GM12873 (cell line): ENCODE data around the gene ADA.

Experiments used
- CTCF ChIP-seq: IDR thresholded peaks from 2 replicates; pipeline ENCODE4 v1.5.1; 2012; ENCODE audit warnings: low read depth, mild to moderate bottlenecking, moderate library complexity, low read length, control low read depth; ENCODE audit not compliant: insufficient read depth; ENCODE audit errors: missing control alignments

The ADA gene

GRCh38 chr20:44693627-44694026, 42.1 kb upstream of the ADA start:
- no peak for TF ChIP-seq CTCF

GRCh38 chr20:44692932-44693480, 41.5 kb upstream of the ADA start:
- no peak for TF ChIP-seq CTCF

GRCh38 chr20:44691424-44692423, 40.2 kb upstream of the ADA start:
- TF ChIP-seq CTCF: no peak

GRCh38 chr20:44690781-44691423, 39.4 kb upstream of the ADA start:
- TF ChIP-seq CTCF: no peak

GRCh38 chr20:44689809-44690208, 38.3 kb upstream of the ADA start:
- no peak for TF ChIP-seq CTCF

GRCh38 chr20:44688053-44688625, 36.6 kb upstream of the ADA start:
- TF ChIP-seq CTCF: no peak

GRCh38 chr20:44686934-44687333, 35.4 kb upstream of the ADA start:
- TF ChIP-seq CTCF: no peak
